ENCODE data around the gene ASB7.

DNA sequence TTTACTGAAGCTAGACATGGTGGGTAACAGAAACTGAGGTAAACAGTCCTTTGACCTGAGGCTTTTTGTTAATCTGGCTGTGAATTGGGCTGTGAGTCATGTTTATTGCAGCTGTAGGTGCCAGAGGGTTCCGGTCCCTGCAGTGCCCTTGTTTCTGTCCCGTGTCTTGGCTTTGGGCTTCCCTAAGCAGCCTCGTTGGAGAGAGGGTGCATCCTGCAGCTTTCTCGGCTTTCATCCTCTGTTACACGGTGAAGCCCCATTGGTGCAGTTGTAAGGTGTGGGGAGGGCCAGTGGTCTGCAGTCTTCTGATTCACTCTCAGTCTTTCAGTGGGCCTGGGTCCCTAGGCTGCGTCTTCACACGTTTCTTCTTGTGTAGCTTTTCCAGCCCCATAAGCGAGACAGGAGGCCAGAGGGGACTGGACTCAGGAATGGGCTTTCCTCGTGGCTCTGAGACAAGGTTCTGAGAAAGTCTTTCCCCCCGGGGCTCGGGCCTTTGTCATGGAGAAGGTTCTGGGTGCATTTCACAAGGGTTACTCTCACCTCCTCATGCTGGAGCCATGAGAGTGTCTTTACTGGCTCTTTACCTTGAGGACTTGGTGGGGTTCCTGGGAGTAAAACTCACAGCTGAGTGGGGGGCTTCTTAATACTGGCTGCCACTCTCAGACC is 33.1 kb downstream of the ASB7 start:
- TF ChIP-seq POLR2AphosphoS5 (IDR thresholded peaks at IDR 0.05; ENCODE audit: low read depth, low read length) (no peak), POLR2A (IDR thresholded peaks at IDR 0.05; ENCODE audit: low read depth, low read length) (no peak)

Data from GM12892 (cell line).